RCC 7860 (cell line): ENCODE measurements around the gene TOM1L1.

Experiments
- DNase-seq: peaks from one replicate; pipeline ENCODE4 v3.0.0-alpha.2; 2015; ENCODE audit warnings: low spot score
- FAIRE-seq: peaks from 2 replicates; lab custom pipeline; 2012; peaks lifted over from hg19 to GRCh38; lab: Jason Lieb, UNC

Gene TOM1L1

DNA sequence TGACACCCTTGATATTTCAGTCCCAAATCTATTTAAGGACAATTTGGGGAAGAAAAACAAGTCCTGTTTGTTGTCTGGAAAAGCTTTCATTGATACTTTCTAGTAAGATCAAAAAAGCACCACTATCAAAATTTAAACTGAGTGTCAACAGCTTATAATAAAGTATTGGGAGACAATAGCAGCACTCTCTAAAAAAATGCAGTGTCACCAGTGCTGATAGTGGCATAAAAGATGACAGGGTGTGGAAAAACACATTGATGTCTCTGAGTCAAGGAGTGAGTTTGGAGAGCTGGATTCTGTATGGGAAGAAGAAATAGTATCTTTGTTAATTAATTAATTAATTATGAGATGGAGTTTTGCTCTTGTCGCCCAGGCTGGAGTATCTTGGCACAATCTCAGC, 8.3 kb upstream of the TOM1L1 start:
- DNase-seq (no peak), FAIRE-seq (no peak)

DNA sequence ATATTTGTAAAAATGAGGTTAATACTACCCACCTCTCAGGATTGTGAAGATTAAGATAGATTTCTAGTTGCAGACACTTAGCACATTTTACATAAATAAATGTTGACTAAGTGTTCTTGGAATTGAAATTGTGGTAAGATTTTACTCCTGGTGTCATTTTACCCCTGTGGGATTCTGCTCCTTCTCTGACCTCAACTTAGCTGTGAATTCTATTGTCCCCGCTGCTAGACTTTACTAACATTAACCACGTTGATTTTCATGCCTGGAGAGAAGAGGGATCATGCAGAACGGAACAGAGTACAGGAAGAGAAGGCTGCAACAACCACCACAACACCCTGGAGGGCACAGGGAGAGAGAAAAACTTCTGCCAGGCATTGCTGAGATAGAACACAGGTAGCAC, 2.1 kb upstream of the TOM1L1 start:
- DNase-seq (no peak), FAIRE-seq (no peak)

DNA sequence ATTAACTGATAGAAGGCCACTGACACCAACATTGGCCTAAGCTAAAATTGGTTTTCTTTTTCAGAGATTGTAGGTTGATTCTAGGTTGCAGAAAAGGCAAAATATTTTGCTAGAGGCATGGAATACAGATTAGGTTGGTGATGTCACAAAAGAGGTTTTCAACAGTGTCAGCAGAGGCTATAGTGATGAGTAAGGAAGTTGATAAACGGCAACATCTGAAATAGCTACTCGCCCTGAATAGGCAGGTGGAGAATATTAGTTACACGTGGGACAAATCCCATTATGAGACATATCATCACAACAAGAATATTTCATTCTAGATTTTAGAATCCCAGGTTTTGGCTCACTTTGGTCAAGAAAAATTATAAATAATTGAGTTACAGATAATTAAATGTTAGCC, 1.5 kb upstream of the TOM1L1 start:
- FAIRE-seq: no peak
- no peak for DNase-seq

DNA sequence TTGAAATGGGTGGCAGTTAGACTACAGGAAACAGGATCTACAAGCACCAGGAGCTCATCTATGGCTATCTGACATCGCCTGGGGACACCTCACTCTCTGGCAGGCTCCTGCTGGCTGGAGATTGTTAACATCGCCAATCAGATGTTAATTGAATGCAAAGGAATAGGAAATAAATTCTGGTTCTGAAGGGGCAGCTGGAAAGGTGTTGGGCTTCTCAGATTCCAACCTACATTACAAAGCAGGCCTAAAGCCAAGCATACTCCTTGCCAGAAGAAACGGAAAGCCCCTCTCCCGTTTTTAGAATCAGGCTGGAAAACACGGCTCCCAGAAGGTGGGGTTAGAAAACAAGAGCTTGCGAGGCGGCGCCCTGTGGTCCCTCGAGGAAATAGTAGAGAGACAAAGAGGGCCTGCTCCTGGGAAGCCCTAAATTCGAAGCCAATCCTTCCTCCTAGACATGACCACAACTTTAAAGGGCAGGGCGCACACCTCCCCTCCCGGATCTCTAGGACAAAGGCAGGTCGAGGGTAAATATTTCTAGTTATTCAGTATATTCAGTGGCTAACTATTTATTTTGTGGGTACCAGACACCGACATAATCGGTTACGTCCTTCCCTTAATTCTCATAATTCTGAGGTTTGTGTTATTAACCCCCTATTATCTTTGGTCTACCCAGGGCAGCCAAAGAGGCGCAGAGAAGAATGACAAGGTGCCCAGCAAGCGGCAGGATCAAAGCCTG, 763 bp upstream of the TOM1L1 start:
- DNase-seq (no peak), FAIRE-seq (no peak)

DNA sequence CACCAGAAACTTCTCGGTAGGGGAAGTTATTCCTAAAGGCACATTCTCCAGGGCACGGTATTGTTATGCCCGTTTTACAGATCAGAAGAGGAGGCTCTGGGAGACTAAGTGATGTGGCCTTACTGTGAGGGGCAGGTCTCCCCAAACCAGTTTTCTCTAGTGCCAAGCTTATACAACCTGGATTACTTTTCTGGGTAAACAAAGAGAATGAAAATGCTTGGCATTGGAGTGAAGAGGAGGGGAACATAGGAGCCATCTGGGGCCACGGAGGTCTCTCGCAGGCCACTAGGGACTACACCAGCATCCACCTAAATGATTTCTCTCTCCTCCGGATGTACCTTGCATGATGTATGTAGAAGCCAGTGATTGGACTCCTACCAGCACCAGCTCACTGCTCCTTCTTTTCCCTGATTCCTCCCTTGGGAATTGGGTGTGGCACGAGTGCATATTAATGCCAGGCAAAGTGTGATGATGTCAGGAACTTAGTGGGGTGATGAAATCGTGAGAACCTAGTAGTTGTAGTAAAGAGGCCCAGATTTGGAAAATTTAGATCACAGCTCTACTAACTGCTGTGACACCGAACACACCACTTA, 674 bp downstream of the TOM1L1 start:
- DNase-seq (peak; percentile 42), FAIRE-seq (no peak)

DNA sequence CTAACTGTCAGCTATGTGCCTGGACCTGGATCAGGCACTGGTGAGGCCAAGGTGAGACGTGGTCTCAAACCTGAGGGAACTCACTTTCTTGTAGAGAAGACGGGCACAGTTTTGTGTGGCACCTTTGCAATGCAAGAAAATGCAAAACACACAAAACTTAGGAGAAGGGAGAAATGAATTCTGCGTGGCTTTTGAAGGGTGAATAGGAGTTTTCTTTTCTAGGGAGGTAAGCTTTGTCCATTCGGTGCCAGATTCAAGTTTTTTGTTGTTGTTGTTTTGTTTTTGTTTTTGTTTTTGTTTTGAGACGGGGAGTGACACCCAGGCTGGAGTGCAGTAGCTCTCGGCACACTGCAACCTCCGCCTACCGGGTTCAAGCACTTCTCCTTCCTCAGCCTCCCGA, 1.4 kb downstream of the TOM1L1 start:
- DNase-seq: no peak
- no peak for FAIRE-seq

DNA sequence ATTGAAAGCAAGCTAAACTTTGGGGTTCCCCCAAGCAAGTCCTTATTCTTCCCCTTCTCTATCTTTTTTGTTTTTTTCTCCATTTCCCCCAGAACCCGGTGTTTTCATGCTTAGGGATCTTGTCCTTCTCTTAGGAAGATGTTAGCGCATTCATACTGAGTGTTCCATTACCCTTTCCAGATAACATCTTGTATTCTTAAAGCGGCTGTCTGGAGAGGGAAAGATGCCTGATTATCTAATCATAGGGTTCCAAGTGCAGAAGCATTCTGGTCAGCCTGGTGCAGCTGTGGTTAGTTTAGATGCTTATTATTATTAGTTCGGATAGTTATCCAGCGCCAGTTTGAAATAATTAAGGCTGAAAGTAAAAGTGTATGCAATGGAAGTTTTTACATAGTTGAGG, 2.0 kb downstream of the TOM1L1 start:
- DNase-seq: no peak
- no peak for FAIRE-seq

DNA sequence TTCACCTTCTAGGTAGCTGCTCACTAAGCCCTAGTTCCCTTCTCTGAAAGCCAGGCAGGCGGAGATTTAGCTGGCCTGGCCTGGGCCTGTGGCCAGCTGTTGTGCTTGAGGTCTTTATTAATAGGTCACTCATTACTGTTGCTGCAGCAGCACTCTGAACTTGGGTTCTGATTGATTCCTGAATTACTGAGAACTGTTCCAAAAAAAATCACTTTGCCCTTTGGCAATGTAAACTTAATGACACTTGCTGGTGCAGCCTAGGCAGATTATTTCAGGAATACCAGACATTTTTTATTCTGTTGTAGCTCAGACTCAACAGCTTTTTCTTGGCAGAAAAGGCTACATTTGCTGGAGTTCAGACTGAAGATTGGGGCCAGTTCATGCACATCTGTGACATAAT, 2.7 kb downstream of the TOM1L1 start:
- FAIRE-seq (peak; percentile 91), DNase-seq (peak; percentile 76)

DNA sequence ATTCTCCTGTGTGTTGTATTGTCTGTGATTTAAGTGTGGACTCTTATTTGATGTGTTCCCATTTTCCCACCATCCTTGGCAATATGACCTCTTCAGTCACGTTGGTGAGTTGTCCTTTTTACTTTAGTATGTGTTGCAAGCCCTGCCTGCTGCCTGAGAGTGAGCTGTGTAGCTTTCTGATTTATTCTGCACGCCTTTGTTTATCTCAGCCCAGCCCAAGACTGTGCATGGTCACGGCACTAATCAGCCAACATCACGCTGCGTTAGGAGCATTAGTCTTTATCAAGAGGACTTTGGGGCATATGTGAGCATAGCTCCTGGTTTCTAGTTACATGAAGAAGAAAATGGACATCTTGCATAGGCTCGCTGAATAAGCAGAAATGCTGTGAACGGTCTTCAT, 6.0 kb downstream of the TOM1L1 start:
- DNase-seq: no peak
- no peak for FAIRE-seq

DNA sequence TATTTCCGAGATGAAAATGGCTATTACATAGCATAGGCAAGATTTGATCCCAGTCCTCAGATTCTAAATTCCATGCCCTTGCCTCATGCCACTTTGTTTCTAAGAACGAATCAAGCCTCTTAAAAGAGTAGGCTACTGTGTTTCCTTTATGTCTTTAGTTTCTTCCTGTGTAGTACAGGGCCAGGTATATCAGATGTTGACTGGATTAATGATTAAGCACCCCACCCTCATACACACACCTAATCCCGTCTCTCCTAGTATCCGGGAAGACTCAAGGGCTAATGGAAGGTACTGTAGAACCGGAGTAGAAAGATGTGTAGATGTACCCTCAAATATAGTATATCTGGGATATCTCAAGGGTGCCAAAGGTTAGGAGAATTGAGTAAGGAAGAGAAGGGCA, 6.7 kb downstream of the TOM1L1 start:
- FAIRE-seq: no peak
- DNase-seq: no peak

DNA sequence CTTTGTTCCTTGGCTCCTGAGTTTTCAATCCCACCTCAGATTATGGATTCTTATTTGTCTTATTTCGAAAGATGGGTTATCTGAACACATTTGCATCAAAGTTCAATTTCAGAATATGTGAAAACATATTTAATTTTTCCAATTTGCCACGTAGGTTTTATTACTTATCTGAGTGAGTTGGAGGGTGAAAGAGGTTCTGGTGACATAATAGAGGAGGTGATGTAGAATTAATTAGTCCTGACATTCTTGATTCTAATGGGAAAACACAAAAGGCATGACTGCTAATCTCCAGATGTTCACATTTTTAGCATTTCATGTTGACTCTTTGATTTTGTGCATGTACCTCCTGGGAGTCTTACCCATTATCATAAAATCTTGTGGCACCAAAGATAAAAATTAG, 9.1 kb downstream of the TOM1L1 start:
- FAIRE-seq (no peak), DNase-seq (no peak)

DNA sequence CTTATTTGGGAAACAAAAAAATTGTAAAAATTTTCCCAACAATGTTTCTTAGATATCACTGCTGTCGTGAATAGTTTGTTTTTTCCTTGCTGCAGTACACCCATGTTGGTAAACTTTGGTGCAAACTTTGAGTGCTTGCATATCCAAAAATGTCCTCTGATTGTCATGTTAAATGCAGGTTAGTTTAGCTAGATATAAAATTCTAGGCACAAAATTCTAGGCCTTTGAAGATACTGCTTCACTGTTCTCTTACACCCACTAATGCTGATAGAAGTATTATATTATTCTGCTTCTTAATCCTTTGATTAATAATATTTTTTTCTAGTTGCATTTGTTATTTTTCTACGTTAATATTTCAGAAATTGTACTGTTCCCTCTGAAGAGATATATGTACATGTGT, 16.1 kb downstream of the TOM1L1 start:
- DNase-seq (no peak), FAIRE-seq (no peak)

DNA sequence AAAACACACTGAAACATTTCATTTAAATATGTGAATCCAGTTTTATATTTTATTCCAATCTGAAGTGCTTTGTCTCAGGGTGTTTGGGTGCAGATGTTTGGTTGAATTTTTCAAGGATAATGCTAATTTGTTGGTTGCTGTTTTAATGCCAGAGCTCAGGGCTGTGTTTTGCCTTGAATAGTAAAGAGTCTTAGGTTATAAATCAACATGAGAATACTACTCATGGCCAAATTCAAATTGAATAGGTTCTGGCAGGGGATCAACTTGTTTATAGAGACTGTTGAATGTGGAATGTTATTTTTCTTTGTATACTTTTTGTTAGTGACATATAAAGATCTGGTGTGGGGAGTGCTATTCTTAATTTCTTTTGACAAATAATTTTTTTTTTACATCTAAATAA, 18.8 kb downstream of the TOM1L1 start:
- DNase-seq (no peak), FAIRE-seq (no peak)

DNA sequence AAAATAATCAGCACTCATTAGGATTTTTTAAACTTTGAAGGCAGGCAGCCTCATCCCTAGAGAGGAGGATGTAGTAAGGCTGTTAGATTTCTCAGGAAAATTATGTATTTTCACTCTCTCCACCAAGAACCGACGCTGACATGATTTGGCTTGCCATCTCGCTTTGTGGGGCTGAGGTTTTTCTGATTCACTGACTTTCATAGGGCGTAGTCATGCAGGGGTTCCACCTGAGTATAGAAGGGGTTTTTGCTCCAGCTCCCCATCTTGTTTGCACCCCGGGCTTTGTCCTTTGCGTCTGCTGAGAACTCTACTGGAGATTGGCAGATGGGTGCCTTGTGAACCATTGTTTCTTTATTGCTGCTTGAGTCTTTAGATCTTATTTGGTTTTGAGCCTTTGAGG, 20.2 kb downstream of the TOM1L1 start:
- DNase-seq (no peak), FAIRE-seq (no peak)

DNA sequence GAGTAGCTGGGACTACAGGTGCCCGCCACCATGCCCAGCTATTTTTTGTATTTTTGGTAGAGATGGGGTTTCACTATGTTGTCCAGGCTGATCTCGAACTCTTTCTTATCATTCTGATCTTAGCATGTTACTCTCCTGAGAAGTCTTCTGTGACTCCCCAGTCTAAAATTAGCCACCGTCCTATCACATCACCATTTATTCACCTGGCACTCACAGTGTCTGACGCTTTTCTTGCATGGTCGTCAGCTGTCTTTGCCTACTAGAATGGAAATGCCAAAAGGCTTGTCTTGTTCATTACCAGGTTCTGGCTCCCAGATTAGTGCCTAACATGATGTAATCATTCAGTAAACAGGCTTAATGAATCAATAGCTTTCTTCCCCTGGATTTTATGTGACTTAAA, 23.8 kb downstream of the TOM1L1 start:
- DNase-seq (no peak), FAIRE-seq (no peak)

DNA sequence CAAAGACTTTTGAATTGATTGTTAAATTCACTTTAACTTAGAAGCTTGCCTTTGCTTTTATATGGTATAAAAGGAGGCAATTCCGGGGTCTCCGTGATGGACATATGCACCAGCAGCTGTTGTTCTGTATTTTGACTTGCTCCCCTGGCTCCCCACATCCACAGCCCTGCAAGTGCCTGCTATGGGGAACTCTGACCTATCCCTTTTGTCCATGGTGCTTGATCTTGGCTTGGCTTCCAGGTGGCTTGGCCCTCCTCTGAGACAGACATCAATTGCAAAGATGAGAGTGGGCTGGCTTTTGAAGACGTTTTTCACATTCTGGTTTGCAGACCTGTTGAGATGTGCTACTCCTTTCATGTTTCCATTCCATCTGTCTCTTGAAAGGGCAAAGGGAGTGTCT, 26.9 kb downstream of the TOM1L1 start:
- DNase-seq: no peak
- FAIRE-seq: no peak

DNA sequence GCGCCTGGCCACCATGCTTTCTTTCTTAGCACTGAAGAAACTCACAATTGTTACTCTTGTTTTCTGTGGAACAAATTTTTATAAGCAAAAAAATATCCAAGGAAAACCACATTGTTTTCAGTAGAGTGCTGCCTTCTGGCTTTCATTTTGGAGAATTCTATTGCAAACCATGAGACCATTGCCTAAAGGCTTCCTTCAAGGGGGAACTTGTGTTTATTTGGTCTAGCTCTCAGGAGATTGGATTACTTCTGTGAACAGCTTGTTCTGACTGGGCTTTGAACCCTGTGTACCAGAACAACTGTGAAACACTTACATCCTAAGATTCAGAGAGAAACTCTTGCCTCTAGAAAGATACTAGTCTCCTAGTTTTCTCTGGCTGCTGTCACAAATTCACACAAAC, 32.1 kb downstream of the TOM1L1 start:
- no peak for DNase-seq
- no peak for FAIRE-seq

DNA sequence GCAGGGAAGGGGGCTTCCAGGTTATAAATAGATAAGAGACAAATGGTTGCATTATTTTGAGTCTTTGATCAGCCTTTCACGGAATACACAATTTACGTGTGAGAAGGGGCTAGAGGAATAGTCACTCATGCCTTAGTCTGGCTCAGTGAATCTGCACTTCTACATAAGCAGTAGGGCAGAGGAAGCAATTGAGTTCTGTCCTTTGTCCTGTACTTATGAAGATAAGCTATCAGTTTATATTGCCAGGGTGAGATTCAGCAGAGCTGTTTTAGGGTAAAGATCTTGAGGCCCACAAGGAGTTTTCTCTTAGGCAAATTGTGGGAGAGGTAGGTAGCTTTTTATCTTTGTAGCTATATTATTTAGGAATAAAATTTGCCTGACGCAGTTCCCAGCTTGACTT, 33.3 kb downstream of the TOM1L1 start:
- no peak for FAIRE-seq
- no peak for DNase-seq

DNA sequence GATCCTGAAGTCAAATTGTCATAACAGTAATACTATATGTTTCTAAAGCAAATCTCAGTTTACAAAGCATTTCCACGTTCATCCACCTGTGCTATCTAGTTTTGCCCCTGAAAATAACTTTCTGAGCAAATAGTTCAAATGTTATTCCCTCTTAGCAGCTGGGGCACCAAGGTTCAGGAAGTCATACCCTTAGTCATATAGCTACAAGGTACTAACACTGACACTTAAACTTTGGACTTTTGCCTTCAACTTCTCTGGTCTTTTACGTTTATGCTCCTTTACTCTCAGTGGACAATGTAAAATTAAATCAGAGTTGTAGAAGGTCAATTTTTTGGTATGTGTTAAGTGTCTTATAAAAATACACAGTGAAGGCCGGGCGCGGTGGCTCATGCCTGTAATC, 34.8 kb downstream of the TOM1L1 start:
- DNase-seq: no peak
- FAIRE-seq: no peak

DNA sequence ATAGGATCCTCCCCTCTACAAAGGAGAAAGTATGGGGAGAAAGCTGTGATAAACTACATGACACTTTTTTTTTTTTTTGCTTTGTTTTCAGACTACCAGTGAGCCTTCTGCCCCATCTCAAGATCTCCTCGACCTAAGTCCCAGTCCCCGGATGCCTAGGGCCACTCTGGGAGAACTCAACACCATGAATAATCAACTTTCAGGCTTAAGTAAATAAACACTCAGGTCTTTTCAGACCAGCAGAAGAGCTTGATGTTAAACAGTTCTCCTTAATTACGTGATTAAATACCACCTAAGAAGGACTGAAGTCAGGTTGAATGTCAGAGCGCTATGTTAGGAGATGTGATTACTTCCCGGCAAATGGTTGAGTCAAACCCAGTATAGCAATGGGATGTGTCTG, 36.4 kb downstream of the TOM1L1 start:
- FAIRE-seq (no peak), DNase-seq (no peak)

DNA sequence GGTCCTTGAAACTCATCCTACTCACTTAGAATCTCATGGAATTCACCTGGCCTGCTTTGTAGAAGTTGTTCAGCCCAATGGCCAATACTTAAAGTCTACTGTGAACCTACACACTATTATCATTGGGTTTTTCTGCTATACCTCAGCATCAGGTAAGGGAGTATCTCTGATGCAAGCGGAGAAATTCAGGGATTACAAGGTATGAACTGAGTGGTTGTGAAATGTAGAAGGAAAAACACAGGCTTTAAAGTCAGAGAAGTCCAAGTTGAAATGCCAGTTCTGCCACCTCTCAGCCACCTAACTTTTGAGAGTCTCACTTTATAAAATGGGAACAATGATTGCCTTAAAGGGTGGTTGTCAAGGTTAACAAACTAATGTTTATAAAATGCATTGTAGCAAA, 36.8 kb downstream of the TOM1L1 start:
- DNase-seq (no peak), FAIRE-seq (no peak)

DNA sequence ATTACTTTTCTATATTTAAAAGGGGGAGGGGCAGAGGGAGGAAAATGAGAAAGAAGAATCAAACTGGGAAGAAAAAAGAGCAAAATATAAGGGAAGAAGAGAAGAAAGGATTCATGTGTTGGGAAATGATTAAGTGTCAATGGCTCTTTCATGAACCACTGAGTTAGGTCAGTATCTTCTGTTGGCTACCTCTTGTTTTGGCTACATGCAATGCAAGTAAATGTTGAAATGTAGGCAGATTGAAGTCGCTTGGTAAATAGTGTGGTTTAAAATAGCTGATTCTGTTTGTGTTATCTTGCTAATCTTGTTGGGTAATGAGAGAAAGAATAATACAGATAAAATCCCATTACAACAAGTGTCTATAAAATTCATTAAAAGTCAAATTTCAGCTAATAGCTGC, 40.6 kb downstream of the TOM1L1 start:
- no peak for DNase-seq
- FAIRE-seq: no peak

DNA sequence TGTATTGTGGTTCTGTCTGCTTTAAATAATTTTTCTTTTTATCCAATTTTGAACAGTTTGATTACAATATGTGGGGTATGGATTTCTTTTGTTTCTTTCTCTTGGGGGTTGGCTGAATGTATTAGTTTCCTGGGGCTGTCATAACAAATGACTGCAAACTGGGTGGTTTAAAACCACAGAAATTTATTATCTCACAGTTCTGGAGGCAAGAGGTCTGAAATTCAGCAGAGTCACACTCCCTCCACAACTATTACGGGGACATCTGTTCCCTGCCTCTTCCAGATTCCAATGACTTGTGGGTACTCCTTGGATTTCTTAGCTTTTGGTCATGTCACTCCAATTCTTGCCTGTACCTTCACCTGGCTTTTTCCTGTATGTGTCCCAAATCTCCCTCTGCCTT, 44.1 kb downstream of the TOM1L1 start:
- DNase-seq (peak; percentile 57), FAIRE-seq (peak; percentile 11)
